ENCODE measurements around the gene UBE2E2.

UBE2E2 gene

GRCh38 chr3:23457697-23458096 lies 254.6 kb downstream of the UBE2E2 start:
- DNase-seq (ENCODE audit: low read depth): no peak
- no peak for TF ChIP-seq CTCF (conservative IDR thresholded peaks at IDR 0.05; ENCODE audit: low read depth, low read length)

GRCh38 chr3:23459465-23459864 lies 256.3 kb downstream of the UBE2E2 start:
- no peak for TF ChIP-seq CTCF (conservative IDR thresholded peaks at IDR 0.05; ENCODE audit: low read depth, low read length)
- no peak overlapping the region for H3K4me3 ChIP-seq (ENCODE audit: low read depth, low read length)
- peak; percentile 22 for DNase-seq (ENCODE audit: low read depth)

More at GRCh38 chr3:23457697-23458096, 254.6 kb downstream of the UBE2E2 start:
- H3K4me3 ChIP-seq (ENCODE audit: low read depth, low read length): no peak overlapping the region

GRCh38 chr3:23459889-23460546 lies 256.9 kb downstream of the UBE2E2 start:
- no peak for DNase-seq (ENCODE audit: low read depth)
- no peak for TF ChIP-seq CTCF (conservative IDR thresholded peaks at IDR 0.05; ENCODE audit: low read depth, low read length)
- no peak overlapping the region for H3K4me3 ChIP-seq (ENCODE audit: low read depth, low read length)

- DNase-seq (ENCODE audit: low read depth): no peak
- TF ChIP-seq CTCF (conservative IDR thresholded peaks at IDR 0.05; ENCODE audit: low read depth, low read length): no peak
- H3K4me3 ChIP-seq (ENCODE audit: low read depth, low read length): no peak overlapping the region
These were observed 257.9 kb downstream of the UBE2E2 start for GRCh38 chr3:23461069-23461468.

GRCh38 chr3:23463791-23464190 lies 260.7 kb downstream of the UBE2E2 start:
- no peak for DNase-seq (ENCODE audit: low read depth)
- no peak overlapping the region for H3K4me3 ChIP-seq (ENCODE audit: low read depth, low read length)
- no peak for TF ChIP-seq CTCF (conservative IDR thresholded peaks at IDR 0.05; ENCODE audit: low read depth, low read length)

- TF ChIP-seq CTCF (conservative IDR thresholded peaks at IDR 0.05; ENCODE audit: low read depth, low read length): no peak
- DNase-seq (ENCODE audit: low read depth): no peak
- H3K4me3 ChIP-seq (ENCODE audit: low read depth, low read length): no peak overlapping the region
These were observed 262.4 kb downstream of the UBE2E2 start for GRCh38 chr3:23465569-23465968.

- TF ChIP-seq CTCF (conservative IDR thresholded peaks at IDR 0.05; ENCODE audit: low read depth, low read length): no peak
- no peak overlapping the region for H3K4me3 ChIP-seq (ENCODE audit: low read depth, low read length)
- DNase-seq (ENCODE audit: low read depth): no peak
These were observed 265.1 kb downstream of the UBE2E2 start for GRCh38 chr3:23468203-23468602.

All from choroid plexus epithelial cell (primary cell).